Natural killer cell (primary cell): ENCODE results near the gene DPCD. TPM values are rescaled to one million over a fixed set of nuclear protein-coding genes. Genes with fewer than 3 reads are reported as not detected.

ENCODE experiments used
- ATAC-seq, 3 donors: fragments of 150-1000 bp in 2 of 3; fragments of 200-7000 bp in 1 of 3; cut with Tn5 transposase; 1 replicate in 1 of 3; 2 replicates in 2 of 3; pipeline ENCODE4 v1.10.0; 2021; ENCODE audit warnings: mild to moderate bottlenecking in 2 of 3, moderate library complexity in 2 of 3
- DNase-seq, 2 donors: peaks; one replicate each; pipeline versions ENCODE4 v3.0.0 to v3.0.0-alpha.2; 2013 to 2021; ENCODE audit warnings: mixed read lengths in 1 of 2
- H3K27ac ChIP-seq: one replicate; pipeline ENCODE4 v1.5.1; 2013; ENCODE audit warnings: mild to moderate bottlenecking, low read length
- H3K27me3 ChIP-seq: one replicate; pipeline ENCODE4 v1.6.1; 2013; ENCODE audit warnings: low read length; ENCODE audit not compliant: control insufficient read depth, insufficient read depth
- H3K36me3 ChIP-seq: one replicate; pipeline ENCODE4 v1.6.1; 2013; ENCODE audit warnings: low read length; ENCODE audit not compliant: control insufficient read depth, insufficient read depth
- H3K4me1 ChIP-seq: one replicate; pipeline ENCODE4 v1.6.1; 2013; ENCODE audit warnings: low read length; ENCODE audit not compliant: control insufficient read depth, insufficient read depth
- H3K4me3 ChIP-seq: one replicate; pipeline ENCODE4 v1.5.1; 2013; ENCODE audit warnings: low read length
- H3K9me3 ChIP-seq: one replicate; pipeline ENCODE4 v1.6.1; 2013; ENCODE audit warnings: low read length; ENCODE audit not compliant: control insufficient read depth, insufficient read depth
- H3K27ac Mint-ChIP-seq, 2 donors: one replicate each; pipeline ENCODE4 v1.8.0; 2022; ENCODE audit warnings: mild to moderate bottlenecking in 2 of 2, mixed read lengths in 2 of 2, moderate library complexity in 1 of 2
- H3K27me3 Mint-ChIP-seq, 2 donors: one replicate each; pipeline ENCODE4 v1.8.0; 2022; ENCODE audit warnings: low read depth in 2 of 2, mixed read lengths in 2 of 2
- H3K36me3 Mint-ChIP-seq: one replicate; pipeline ENCODE4 v1.8.0; 2022; ENCODE audit warnings: mixed read lengths
- H3K4me1 Mint-ChIP-seq, 2 donors: one replicate each; pipeline ENCODE4 v1.8.0; 2022; ENCODE audit warnings: mixed read lengths in 2 of 2
- H3K4me3 Mint-ChIP-seq: one replicate; pipeline ENCODE4 v1.8.0; 2022; ENCODE audit warnings: mild to moderate bottlenecking, moderate library complexity, mixed read lengths
- H3K9me3 Mint-ChIP-seq, 2 donors: one replicate each; pipeline ENCODE4 v1.8.0; 2022; ENCODE audit warnings: mixed read lengths in 2 of 2
- WGBS: methylation state at CpG from one replicate; pipeline ENCODE4 v1.1.7; 2013; ENCODE audit warnings: missing lambda C conversion rate; ENCODE audit not compliant: insufficient coverage; 5-methylcytosine and 5-hydroxymethylcytosine counted together
- intact Hi-C: fragments of 100-400 bp; cut with micrococcal nuclease; formaldehyde crosslinking; loops from one replicate; pipeline ENCODE4 v1.14.2; 2022
- total RNA-seq, 4 donors: library from RNA; stranded (reverse); fragments of 120-200 nt in 1 of 4; gene quantifications; one replicate each; pipeline versions ENCODE4 v1.2.3 to v1.2.4, GENCODE V29; 2013 to 2022
- TF ChIP-seq, protein P1 (sequence below): fragments of 200-600 bp; IDR thresholded peaks from one replicate; pipeline ENCODE4 v1.8.0; 2022; ENCODE audit warnings: antibody characterized with exemption

The DPCD gene
- total RNA-seq, 3 donors from 2014 or later (not counting 1 experiment from before 2014, with no cell fraction given) = 0.72 to 1.0 (median 0.83) TPM

GRCh38 chr10:101597091-101597900 lies 9.2 kb downstream of the DPCD start:
- WGBS = 92% methylated on average over 14 of the region's 14 CpGs
- H3K27me3 Mint-ChIP-seq = no peaks in the 10 kb centered on the region
- H3K9me3 ChIP-seq = no peaks in the 10 kb centered on the region
- no peak for DNase-seq
- H3K27ac ChIP-seq = no peak overlapping the region
- no peaks in the 10 kb centered on the region for H3K36me3 Mint-ChIP-seq
- H3K36me3 ChIP-seq = no peaks in the 10 kb centered on the region
- no peaks in the 10 kb centered on the region for H3K9me3 Mint-ChIP-seq
- TF ChIP-seq, protein P1, sequence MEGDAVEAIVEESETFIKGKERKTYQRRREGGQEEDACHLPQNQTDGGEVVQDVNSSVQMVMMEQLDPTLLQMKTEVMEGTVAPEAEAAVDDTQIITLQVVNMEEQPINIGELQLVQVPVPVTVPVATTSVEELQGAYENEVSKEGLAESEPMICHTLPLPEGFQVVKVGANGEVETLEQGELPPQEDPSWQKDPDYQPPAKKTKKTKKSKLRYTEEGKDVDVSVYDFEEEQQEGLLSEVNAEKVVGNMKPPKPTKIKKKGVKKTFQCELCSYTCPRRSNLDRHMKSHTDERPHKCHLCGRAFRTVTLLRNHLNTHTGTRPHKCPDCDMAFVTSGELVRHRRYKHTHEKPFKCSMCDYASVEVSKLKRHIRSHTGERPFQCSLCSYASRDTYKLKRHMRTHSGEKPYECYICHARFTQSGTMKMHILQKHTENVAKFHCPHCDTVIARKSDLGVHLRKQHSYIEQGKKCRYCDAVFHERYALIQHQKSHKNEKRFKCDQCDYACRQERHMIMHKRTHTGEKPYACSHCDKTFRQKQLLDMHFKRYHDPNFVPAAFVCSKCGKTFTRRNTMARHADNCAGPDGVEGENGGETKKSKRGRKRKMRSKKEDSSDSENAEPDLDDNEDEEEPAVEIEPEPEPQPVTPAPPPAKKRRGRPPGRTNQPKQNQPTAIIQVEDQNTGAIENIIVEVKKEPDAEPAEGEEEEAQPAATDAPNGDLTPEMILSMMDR = no peak
- H3K4me3 Mint-ChIP-seq = no peak overlapping the region
- no peak for ATAC-seq
- H3K4me3 ChIP-seq = no peak overlapping the region
- no peaks in the 10 kb centered on the region for H3K4me1 ChIP-seq
- intact Hi-C loops = no loop called here
- no peak overlapping the region for H3K27ac Mint-ChIP-seq
- no peaks in the 10 kb centered on the region for H3K27me3 ChIP-seq
- no peaks in the 10 kb centered on the region for H3K4me1 Mint-ChIP-seq

- peaks cover 2% of the 10 kb centered on the region for H3K36me3 ChIP-seq
Measured at GRCh38 chr10:101601541-101601940, 13.4 kb downstream of the DPCD start.

DNA sequence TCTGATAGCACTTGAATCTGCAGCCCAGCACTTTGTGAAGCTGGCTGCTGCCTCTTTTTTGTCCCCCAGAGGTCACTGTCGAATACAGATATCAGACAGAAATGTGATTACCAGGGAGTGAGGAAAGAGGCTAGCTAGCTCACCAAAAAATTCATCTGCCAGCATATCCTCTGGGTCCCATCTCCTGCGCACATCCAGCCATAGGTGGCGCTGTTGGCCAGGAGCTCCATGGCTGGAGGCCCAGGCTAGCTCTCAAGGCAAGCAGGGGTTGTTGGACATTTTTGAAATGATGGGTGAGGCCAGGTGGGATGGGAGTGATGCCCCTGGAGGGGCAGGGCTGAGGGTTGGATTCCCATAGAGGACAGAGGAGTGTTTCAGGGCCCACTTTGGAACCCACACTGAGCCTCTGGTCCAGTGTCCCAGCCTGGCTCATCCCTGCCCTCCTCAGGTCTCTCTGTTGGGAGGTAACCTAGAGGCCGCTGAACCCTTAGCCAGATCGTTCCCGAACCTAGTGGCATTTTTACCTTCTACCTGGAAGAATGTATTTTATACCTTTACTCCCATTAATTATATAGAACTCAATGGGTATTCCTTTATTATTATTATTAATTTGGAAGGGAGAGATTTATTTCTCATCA lies 14.8 kb downstream of the DPCD start:
- Mint-ChIP-seq H3K9me3 (no peaks in the 10 kb centered on the region), H3K27ac (no peak overlapping the region), H3K4me3 (no peak overlapping the region), H3K27me3 (no peaks in the 10 kb centered on the region), H3K4me1 (no peaks in the 10 kb centered on the region), H3K36me3 (no peaks in the 10 kb centered on the region)
- Histone ChIP-seq H3K27ac (no peak overlapping the region), H3K27me3 (no peaks in the 10 kb centered on the region), H3K4me1 (no peaks in the 10 kb centered on the region), H3K9me3 (no peaks in the 10 kb centered on the region), H3K4me3 (no peak overlapping the region), H3K36me3 (peaks cover 4% of the 10 kb centered on the region)
- TF ChIP-seq, protein P1 = peak; percentile 63
- DNase-seq = peak; percentile 40 to 71
- WGBS = 66% methylated on average over 6 of the region's 6 CpGs
- ATAC-seq = peak; percentile 67 to 77 (median 69)
- intact Hi-C loops = loop anchor here (2.0 kb wide), 1 partner anchor 178 kb away; no protein-coding TSS in a partner anchor

More at GRCh38 chr10:101601541-101601940, 13.4 kb downstream of the DPCD start:
- Mint-ChIP-seq H3K4me3 (no peak overlapping the region), H3K36me3 (no peaks in the 10 kb centered on the region), H3K27me3 (no peaks in the 10 kb centered on the region), H3K9me3 (no peaks in the 10 kb centered on the region), H3K4me1 (no peaks in the 10 kb centered on the region), H3K27ac (no peak overlapping the region)
- Histone ChIP-seq H3K9me3 (no peaks in the 10 kb centered on the region), H3K27ac (no peak overlapping the region), H3K27me3 (no peaks in the 10 kb centered on the region), H3K4me1 (no peaks in the 10 kb centered on the region), H3K4me3 (no peak overlapping the region)
- ATAC-seq (no peak), DNase-seq (no peak)
- TF ChIP-seq, protein P1 = no peak
- intact Hi-C loops = no loop called here
- WGBS = 92% methylated on average over 1 of the region's 1 CpG
